GM12875 (cell line): ENCODE results near the gene CEP85.
"Not testable (repeated sequence)": the region's sequence is repeated elsewhere in the genome, so short reads cannot be mapped to it uniquely, and the experiment has no call there.

Source experiments
- H3K4me3 ChIP-seq: one replicate; pipeline ENCODE4 v1.5.1; 2011; ENCODE audit warnings: low read depth, low read length, control low read depth
- CTCF ChIP-seq: IDR thresholded peaks from 2 replicates; pipeline ENCODE4 v1.5.1; 2011; ENCODE audit warnings: low read depth, mild to moderate bottlenecking, control low read depth, inconsistent platforms, low read length, moderate library complexity, borderline replicate concordance; ENCODE audit not compliant: insufficient read depth

CEP85 gene

GRCh38 chr1:26220199-26220912 lies 13.6 kb upstream of the CEP85 start:
- TF ChIP-seq CTCF = no peak
- no peak overlapping the region for H3K4me3 ChIP-seq

GRCh38 chr1:26221094-26221493 lies 12.9 kb upstream of the CEP85 start:
- no peak for TF ChIP-seq CTCF

GRCh38 chr1:26224606-26225005 lies 9.4 kb upstream of the CEP85 start:
- no peak overlapping the region for H3K4me3 ChIP-seq
- TF ChIP-seq CTCF = no peak

More at GRCh38 chr1:26221094-26221493, 12.9 kb upstream of the CEP85 start:
- H3K4me3 ChIP-seq = no peak overlapping the region

GRCh38 chr1:26225033-26225831 lies 8.8 kb upstream of the CEP85 start:
- H3K4me3 ChIP-seq = no peak overlapping the region
- no peak for TF ChIP-seq CTCF

- H3K4me3 ChIP-seq = not testable (repeated sequence)
Measured at GRCh38 chr1:26230682-26231081, 3.3 kb upstream of the CEP85 start.

GRCh38 chr1:26234644-26235370 lies 807 bp downstream of the CEP85 start:
- TF ChIP-seq CTCF = 0 out of 2 replicates have a peak, but pooled peaks have one; percentile 7
- H3K4me3 ChIP-seq = peak overlapping the region; percentile 71

- no peak for TF ChIP-seq CTCF
- H3K4me3 ChIP-seq = no peak overlapping the region
Measured at GRCh38 chr1:26237230-26237966, 3.4 kb downstream of the CEP85 start.
